CD14-positive monocyte (primary cell): Measurements from ENCODE around the gene RPL7A. TPM values are rescaled to one million over a fixed set of nuclear protein-coding genes. Genes with fewer than 3 reads are reported as not detected.

Source experiments
- DNase-seq, 3 donors: peaks; one replicate each; pipeline ENCODE4 v3.0.0-alpha.2; 2011 to 2022
- H2AFZ ChIP-seq: 2 replicates; pipeline ENCODE4 v1.6.0; 2012; ENCODE audit warnings: mild to moderate bottlenecking, low read depth, low read length, inconsistent platforms; ENCODE audit not compliant: insufficient read depth, poor library complexity, severe bottlenecking
- H3K27ac ChIP-seq, 2 donors: 1 replicate in 1 of 2; 2 replicates in 1 of 2; pipeline ENCODE4 v1.5.1; 2012 to 2013; ENCODE audit warnings: low read length in 2 of 2, control low read depth in 1 of 2, inconsistent platforms in 1 of 2, low read depth in 1 of 2, mild to moderate bottlenecking in 1 of 2
- H3K27me3 ChIP-seq, 2 donors: one replicate each; pipeline versions ENCODE4 v1.6.0 to v1.6.1; 2011 to 2013; ENCODE audit warnings: low read length in 2 of 2; ENCODE audit not compliant: control insufficient read depth in 2 of 2, insufficient read depth in 2 of 2
- H3K36me3 ChIP-seq, 2 donors: replicated peaks in 1 of 2; 1 replicate in 1 of 2; 2 replicates in 1 of 2; pipeline versions ENCODE4 v1.5.1 to v1.6.1; 2012 to 2013; ENCODE audit warnings: low read length in 2 of 2, control low read depth in 1 of 2, inconsistent platforms in 1 of 2, mild to moderate bottlenecking in 1 of 2; ENCODE audit not compliant: insufficient read depth in 2 of 2, control insufficient read depth in 1 of 2
- H3K4me1 ChIP-seq, 2 donors: 1 replicate in 1 of 2; 2 replicates in 1 of 2; pipeline versions ENCODE4 v1.5.1 to v1.6.1; 2012 to 2013; ENCODE audit warnings: low read length in 2 of 2, control low read depth in 1 of 2, inconsistent platforms in 1 of 2, mild to moderate bottlenecking in 1 of 2, moderate library complexity in 1 of 2; ENCODE audit not compliant: insufficient read depth in 2 of 2, control insufficient read depth in 1 of 2
- H3K4me2 ChIP-seq: replicated peaks from 2 replicates; pipeline ENCODE3; 2012; ENCODE audit warnings: low read length, moderate library complexity, mild to moderate bottlenecking; ENCODE audit not compliant: poor library complexity, severe bottlenecking; ENCODE audit errors: extremely low read depth
- H3K4me3 ChIP-seq, 3 experiments: fragments of 200-600 bp in 1 of 3; sonication (generic) in 1 of 3; replicated peaks in 1 of 3; 1 replicate in 2 of 3; 2 replicates in 1 of 3; pipeline ENCODE4 v1.5.1; 2011 to 2013; ENCODE audit warnings: low read length in 3 of 3, mild to moderate bottlenecking in 3 of 3, control low read depth in 2 of 3, low read depth in 2 of 3, inconsistent platforms in 1 of 3, moderate library complexity in 1 of 3
- H3K79me2 ChIP-seq: 2 replicates; pipeline ENCODE4 v1.6.0; 2012; ENCODE audit warnings: mild to moderate bottlenecking, control low read depth, inconsistent platforms, low read length, moderate library complexity; ENCODE audit not compliant: insufficient read depth
- H3K9ac ChIP-seq: 2 replicates; pipeline ENCODE4 v1.6.0; 2017; ENCODE audit warnings: low read length, mild to moderate bottlenecking; ENCODE audit not compliant: insufficient read depth, poor library complexity, severe bottlenecking
- H3K9me3 ChIP-seq, 2 donors: replicated peaks in 1 of 2; 1 replicate in 1 of 2; 2 replicates in 1 of 2; pipeline versions ENCODE4 v1.5.1 to v1.6.1; 2012 to 2013; ENCODE audit warnings: low read length in 2 of 2, control low read depth in 1 of 2; ENCODE audit not compliant: control insufficient read depth in 1 of 2, insufficient read depth in 1 of 2
- H4K20me1 ChIP-seq: 2 replicates; pipeline ENCODE4 v1.6.0; 2012; ENCODE audit warnings: mild to moderate bottlenecking, low read length, control low read depth, moderate library complexity; ENCODE audit not compliant: insufficient read depth
- H3K27ac Mint-ChIP-seq, 7 donors: one replicate each; pipeline ENCODE4 v1.8.0; 2020; ENCODE audit warnings: mild to moderate bottlenecking in 7 of 7, mixed read lengths in 7 of 7, moderate library complexity in 6 of 7, inconsistent platforms in 2 of 7
- H3K27me3 Mint-ChIP-seq, 3 donors: one replicate each; pipeline ENCODE4 v1.8.0; 2021 to 2022; ENCODE audit warnings: low read depth in 3 of 3, mild to moderate bottlenecking in 3 of 3, mixed read lengths in 3 of 3, moderate library complexity in 3 of 3, inconsistent platforms in 1 of 3
- H3K36me3 Mint-ChIP-seq, 2 donors: one replicate each; pipeline ENCODE4 v1.8.0; 2020; ENCODE audit warnings: mixed read lengths in 2 of 2, inconsistent platforms in 1 of 2, mild to moderate bottlenecking in 1 of 2
- H3K4me1 Mint-ChIP-seq: one replicate; pipeline ENCODE4 v1.8.0; 2020; ENCODE audit warnings: mild to moderate bottlenecking, mixed read lengths
- H3K4me3 Mint-ChIP-seq, 2 donors: one replicate each; pipeline ENCODE4 v1.8.0; 2020; ENCODE audit warnings: mild to moderate bottlenecking in 2 of 2, mixed read lengths in 2 of 2, moderate library complexity in 1 of 2
- H3K9me3 Mint-ChIP-seq, 7 donors: one replicate each; pipeline ENCODE4 v1.8.0; 2020 to 2022; ENCODE audit warnings: mixed read lengths in 7 of 7, mild to moderate bottlenecking in 6 of 7, moderate library complexity in 6 of 7, inconsistent platforms in 2 of 7
- CTCF ChIP-seq: fragments of 200-600 bp; IDR thresholded peaks from one replicate; pipeline ENCODE4 v1.8.0; 2022; ENCODE audit warnings: antibody characterized with exemption, mild to moderate bottlenecking
- WGBS: methylation state at CpG from one replicate; pipeline ENCODE4 v1.1.5; 2013; ENCODE audit warnings: missing lambda C conversion rate; ENCODE audit not compliant: insufficient coverage; 5-methylcytosine and 5-hydroxymethylcytosine counted together
- intact Hi-C, 2 donors: fragments of 100-400 bp; cut with micrococcal nuclease; formaldehyde crosslinking; loops; one replicate each; pipeline versions ENCODE4 v1.15.0 to v1.15.1; 2023
- polyA plus RNA-seq, 3 donors: library from polyadenylated mRNA; depleted of rRNA in 1 of 3; unstranded in 2 of 3; stranded (reverse) in 1 of 3; fragments of 300-500 nt in 2 of 3; fragments of >200 nt in 1 of 3; fragmentation: Illumina TruSeq in 2 of 3; gene quantifications; 1 replicate in 2 of 3; 2 replicates in 1 of 3; pipeline ENCODE4 v1.2.3, GENCODE V29; 2012 to 2021

RPL7A gene
- polyA plus RNA-seq, 3 donors, result 390 to 2,322 (median 437) TPM

GRCh38 chr9:133386338-133386737 is 38.3 kb downstream of the RPL7A start:
- 96% methylated on average over 13 of the region's 13 CpGs for WGBS
- Histone ChIP-seq H4K20me1 (no peaks in the 10 kb centered on the region), H3K9me3 (no peaks in the 10 kb centered on the region), H3K4me2 (no peak overlapping the region), H3K27me3 (no peaks in the 10 kb centered on the region), H3K27ac (no peak overlapping the region), H3K9ac (no peak overlapping the region), H3K79me2 (no peaks in the 10 kb centered on the region), H3K4me3 (no peak overlapping the region), H3K4me1 (no peaks in the 10 kb centered on the region), H2AFZ (no peak overlapping the region), H3K36me3 (no peaks in the 10 kb centered on the region)
- Mint-ChIP-seq H3K9me3 (no peaks in the 10 kb centered on the region), H3K4me1 (no peaks in the 10 kb centered on the region), H3K4me3 (no peak overlapping the region), H3K27me3 (peaks cover 2 to 6% (median 3%) of the 10 kb centered on the region in 3 donors), H3K27ac (no peak overlapping the region), H3K36me3 (no peaks in the 10 kb centered on the region)
- no peak for TF ChIP-seq CTCF
- no peak for DNase-seq
- intact Hi-C loops, result no loop called here

GRCh38 chr9:133387680-133388079 is 39.7 kb downstream of the RPL7A start:
- Histone ChIP-seq H4K20me1 (no peaks in the 10 kb centered on the region), H3K27ac (no peak overlapping the region), H3K9ac (no peak overlapping the region), H3K4me1 (no peaks in the 10 kb centered on the region), H3K79me2 (no peaks in the 10 kb centered on the region), H3K4me2 (no peak overlapping the region), H3K27me3 (no peaks in the 10 kb centered on the region), H3K9me3 (no peaks in the 10 kb centered on the region), H2AFZ (no peak overlapping the region), H3K4me3 (no peak overlapping the region), H3K36me3 (no peaks in the 10 kb centered on the region)
- TF ChIP-seq CTCF, result no peak
- Mint-ChIP-seq H3K4me1 (no peaks in the 10 kb centered on the region), H3K27me3 (peaks cover 2 to 6% (median 5%) of the 10 kb centered on the region in 3 donors), H3K36me3 (no peaks in the 10 kb centered on the region), H3K27ac (no peak overlapping the region), H3K9me3 (peaks cover 0 to 3% (median 0%) of the 10 kb centered on the region in 7 donors), H3K4me3 (no peak overlapping the region)
- intact Hi-C loops, result no loop called here
- 95% methylated on average over 8 of the region's 9 CpGs for WGBS
- no peak for DNase-seq
